ENCODE measurements around the gene TBX10.
"Not testable (repeated sequence)": the region's sequence is repeated elsewhere in the genome, so short reads cannot be mapped to it uniquely, and the experiment has no call there.

TBX10 gene

GRCh38 chr11:67639438-67639859 lies at the start of gene TBX10:
TSS of gene TBX10 (minus strand) at chr11:67639763. CDS start at chr11:67639472, 291 bp downstream.
- DNase-seq = no peak

- no peak for DNase-seq
These were observed 49.6 kb upstream of the TBX10 start for GRCh38 chr11:67689178-67689577.

- no peak for DNase-seq
These were observed 48.4 kb upstream of the TBX10 start for GRCh38 chr11:67687986-67688385.

- DNase-seq = not testable (repeated sequence)
These were observed 46.2 kb upstream of the TBX10 start for GRCh38 chr11:67685641-67686332.

- not testable (repeated sequence) for DNase-seq
These were observed 42.8 kb upstream of the TBX10 start for GRCh38 chr11:67682126-67683034.

- no peak for DNase-seq
These were observed 41.3 kb upstream of the TBX10 start for GRCh38 chr11:67680696-67681470.

- no peak for DNase-seq
These were observed 35.6 kb upstream of the TBX10 start for GRCh38 chr11:67675058-67675747.

GRCh38 chr11:67674442-67674871 lies 34.9 kb upstream of the TBX10 start, which contains the start of gene ALDH3B2:
TSS of gene ALDH3B2 (minus strand) at chr11:67674623. CDS start at chr11:67666935, 7,688 bp downstream.
- DNase-seq = no peak

GRCh38 chr11:67673902-67674301 lies 34.3 kb upstream of the TBX10 start:
- no peak for DNase-seq

GRCh38 chr11:67673358-67673757 lies 33.8 kb upstream of the TBX10 start:
- no peak for DNase-seq

GRCh38 chr11:67671211-67671520 lies 31.6 kb upstream of the TBX10 start:
- no peak for DNase-seq

- no peak for DNase-seq
These were observed 31.0 kb upstream of the TBX10 start for GRCh38 chr11:67670316-67671210.

- no peak for DNase-seq
These were observed 28.6 kb upstream of the TBX10 start for GRCh38 chr11:67668192-67668551.

GRCh38 chr11:67667490-67668191 lies 28.1 kb upstream of the TBX10 start:
- no peak for DNase-seq

GRCh38 chr11:67666676-67667489 lies 27.3 kb upstream of the TBX10 start:
- no peak for DNase-seq

- DNase-seq = no peak
These were observed 26.7 kb upstream of the TBX10 start for GRCh38 chr11:67666303-67666645.

- no peak for DNase-seq
These were observed 26.2 kb upstream of the TBX10 start for GRCh38 chr11:67665541-67666302.

- no peak for DNase-seq
These were observed 25.4 kb upstream of the TBX10 start for GRCh38 chr11:67664696-67665540.
